HG03108 (cell line): ENCODE measurements around the gene YBX1.

Source experiments
- ATAC-seq: cut with Tn5 transposase; IDR thresholded peaks from one replicate; pipeline ENCODE4 v1.9.1; 2021; ENCODE audit warnings: moderate library complexity; ENCODE audit not compliant: unreplicated experiment

YBX1 gene

DNA sequence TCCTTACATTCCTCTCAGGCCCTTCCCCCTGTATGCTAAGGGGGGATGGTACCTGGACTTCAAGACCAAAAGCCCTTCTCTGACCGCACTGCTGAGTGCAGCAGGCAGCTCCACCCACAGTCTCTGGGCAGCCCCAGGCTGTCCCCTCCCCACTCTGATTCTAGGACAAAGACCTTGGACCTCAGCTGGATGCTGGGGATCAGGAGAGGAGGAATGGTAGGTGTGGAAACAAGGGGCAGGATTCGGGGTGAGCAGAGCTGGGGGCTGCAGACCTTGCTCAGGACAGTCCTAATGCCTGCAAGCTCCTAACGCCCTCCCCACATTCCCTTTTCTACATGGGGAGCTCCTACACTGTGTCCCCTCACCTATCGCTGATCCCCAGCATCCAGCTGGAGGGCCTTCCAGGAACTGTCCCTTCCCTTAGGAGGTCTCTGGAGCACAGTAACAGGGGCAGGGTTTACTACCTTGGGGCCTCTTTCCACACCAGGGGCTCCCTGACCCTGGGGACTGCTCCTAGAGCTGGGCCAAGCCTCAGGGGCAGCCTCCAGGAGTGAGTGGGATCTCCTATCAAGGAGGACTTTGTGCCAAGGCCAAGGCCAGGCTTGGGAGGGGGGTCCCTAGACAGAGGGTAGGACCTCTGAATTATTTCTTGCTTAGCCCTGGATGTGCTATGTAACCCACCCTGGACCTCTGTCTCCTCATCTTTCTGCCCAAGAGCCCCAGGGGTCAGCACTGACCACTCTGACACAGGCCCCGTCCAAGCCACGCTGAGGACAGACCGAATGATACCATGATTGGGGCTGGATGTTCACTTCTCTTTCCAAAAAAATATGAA is 52.2 kb downstream of the YBX1 start:
- ATAC-seq = no peak

DNA sequence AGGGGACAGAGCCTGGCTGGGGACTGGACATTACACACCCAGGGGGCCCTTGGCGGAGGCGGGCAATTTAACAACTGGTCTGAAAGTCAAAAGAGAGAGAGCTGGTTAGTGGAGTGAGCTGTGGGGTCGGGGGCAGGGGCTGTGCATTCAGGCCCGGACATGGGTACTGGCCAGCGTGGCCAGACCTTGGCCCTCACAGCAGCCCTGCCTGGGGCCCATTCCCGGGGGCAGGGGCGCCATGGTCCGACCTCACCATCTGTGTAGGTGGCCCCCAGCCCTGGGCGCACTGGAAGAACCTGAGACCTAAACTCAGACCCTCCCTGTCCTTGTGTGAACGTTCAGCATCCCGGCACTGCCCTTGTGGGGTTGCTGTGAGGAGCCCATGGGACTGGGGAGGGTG is 52.8 kb downstream of the YBX1 start:
- no peak for ATAC-seq

DNA sequence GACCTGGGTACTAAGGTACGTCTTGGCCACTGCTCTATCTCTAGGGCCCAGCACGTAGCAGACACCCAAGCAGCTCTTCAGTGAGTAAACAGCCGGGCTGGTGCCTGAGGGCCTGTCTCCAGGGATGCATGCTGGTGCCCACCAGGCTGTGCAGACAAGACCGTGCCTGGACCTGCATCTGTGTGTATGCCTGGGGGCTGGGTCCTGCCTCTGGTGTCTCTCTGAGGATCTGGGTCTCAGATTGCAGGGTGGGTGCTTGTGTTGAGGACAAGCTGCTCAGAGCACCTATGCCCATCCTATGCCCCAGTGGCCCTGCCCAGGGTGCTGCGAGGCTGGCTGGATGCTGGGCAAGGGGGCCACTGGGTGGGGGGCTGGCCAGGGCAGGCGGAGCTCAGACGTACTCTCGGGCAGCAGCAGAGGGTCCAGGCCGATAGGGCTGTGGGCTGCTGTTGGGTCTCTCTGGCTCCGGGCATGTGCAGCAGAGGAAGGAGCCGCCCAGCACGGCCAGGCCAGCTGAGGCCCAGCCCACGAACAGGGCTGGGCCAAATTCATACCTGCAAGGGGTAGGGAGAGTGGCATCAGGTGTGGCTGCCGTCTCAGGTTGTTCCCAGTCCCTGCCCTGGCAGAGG is 53.4 kb downstream of the YBX1 start:
- ATAC-seq = no peak

DNA sequence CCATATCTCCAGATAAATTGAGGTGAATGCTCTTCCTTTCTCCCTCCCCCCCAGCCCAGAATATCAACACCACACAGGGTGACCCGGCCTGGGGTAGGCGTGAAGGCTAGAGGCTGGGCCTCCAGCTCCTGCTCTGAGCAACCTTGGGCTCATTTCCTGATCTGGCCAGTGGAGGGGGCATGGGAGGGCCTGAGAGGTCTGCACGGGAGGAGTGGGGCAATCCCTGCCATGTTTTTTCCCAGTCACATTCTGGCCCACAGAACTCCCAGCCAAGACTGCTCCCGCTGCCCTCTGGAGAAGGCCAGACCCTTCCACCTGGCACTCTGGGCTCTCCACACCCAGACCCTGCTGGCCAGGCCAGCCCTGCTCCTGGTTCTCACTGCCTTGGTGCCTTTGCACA is 53.9 kb downstream of the YBX1 start:
- no peak for ATAC-seq

DNA sequence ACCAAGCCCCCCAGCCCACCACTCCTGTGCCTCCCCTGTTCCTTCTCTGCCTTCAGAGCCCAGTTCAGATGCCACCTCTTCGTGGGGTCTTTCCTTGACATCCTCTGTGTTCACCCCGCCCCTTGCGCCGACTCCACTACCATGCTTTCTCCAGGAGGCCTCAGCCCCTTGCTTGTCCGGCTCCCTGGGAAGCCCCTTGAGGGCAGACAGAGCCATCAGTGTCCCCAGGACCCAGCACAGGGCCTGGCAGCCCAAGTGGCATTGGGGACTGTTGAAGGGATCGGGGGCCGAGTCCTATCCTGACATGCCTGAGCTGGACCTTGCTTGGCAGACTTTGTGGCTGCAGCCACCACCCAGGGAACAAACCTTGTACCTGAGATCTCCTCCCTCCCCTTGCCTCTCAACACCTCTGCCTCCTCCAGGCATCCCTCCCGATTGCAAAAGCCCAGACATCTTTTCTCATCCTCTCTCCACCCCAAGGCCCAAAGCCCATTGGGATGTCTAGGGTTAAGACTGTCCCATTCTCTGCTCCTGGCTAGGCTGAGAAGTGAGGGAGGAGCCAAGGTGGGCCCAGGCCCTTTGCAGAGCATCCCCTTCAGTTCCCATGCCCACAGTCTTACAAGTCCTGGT is 54.5 kb downstream of the YBX1 start:
- ATAC-seq = no peak

DNA sequence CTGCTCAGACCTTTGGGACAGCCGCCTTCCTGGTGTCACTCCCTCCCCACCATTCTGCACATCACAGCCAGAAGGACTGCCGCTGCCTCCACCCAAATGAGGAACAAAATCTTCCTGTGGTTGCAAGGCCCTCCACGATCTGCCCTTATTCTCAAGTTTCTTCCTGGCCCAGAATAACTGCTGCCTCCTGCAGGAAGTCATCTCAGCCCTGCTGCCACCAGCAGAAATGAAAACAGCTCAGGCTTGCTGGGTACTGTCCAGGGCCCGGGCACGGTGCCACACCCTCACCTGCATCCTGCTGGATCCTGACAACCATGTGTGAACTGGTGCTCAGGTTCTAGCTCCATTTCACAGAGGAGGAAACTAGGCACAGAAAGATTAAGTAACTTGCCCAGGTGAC is 55.0 kb downstream of the YBX1 start:
- ATAC-seq = no peak

DNA sequence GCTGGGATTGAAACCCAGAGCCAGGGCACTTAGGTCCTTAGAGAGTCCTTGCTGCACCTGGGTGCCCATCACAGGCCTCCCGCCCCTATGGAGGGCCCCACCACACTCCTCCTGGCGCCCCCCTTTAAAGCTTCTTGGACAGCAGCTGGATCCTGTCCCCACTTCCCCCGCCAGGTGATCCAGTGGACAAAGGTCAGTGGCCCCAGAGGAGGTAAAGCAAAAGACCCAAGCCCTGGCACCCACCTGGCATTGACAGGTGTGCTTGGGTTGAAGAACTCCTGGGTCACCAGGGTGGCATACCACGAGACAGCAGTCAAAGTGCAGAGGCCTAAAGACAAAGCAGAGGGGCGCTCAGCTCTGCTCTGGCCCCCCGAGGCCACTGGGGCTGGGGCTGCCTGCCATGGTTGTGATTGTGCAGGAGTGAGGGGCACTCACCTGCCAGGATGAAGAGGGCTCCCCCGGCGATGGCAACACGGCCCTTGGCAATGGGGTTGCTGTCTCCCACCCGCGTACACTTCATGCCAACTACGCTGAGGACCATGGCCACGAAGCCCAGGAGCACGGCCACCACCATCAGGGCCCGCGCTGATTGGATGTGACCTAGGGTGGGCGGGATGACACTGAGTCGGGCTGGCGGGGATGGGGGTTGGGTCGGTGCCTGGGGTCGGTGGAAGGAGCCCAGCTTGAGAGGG is 55.9 kb downstream of the YBX1 start:
- no peak for ATAC-seq

DNA sequence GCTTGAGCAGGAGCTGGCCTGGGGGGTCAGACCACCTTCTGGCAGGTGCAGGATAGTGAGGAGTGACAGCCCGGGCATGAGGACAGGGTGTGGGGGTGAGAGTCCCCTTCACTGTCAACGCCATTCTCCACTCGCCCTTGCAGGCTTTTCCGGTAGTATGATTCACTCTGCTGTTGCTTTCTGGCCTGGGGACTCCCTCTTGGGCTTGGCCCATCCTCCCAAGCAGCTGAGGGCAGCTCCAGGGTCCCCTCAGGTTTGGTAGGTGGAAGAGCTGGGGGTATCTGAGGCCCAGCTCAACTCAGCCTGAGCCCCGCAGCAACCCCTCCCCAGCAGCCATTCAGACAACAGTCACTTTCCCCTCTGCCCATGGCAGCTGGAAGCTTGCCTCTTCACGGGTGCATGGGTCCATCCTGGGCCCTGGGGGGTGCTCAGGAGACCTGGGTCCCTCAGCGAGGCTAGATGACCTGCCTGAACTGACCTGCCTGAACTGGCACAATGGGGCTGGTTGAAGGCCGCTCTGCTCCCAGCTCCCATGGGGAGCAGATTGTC is 56.5 kb downstream of the YBX1 start:
- ATAC-seq = no peak

DNA sequence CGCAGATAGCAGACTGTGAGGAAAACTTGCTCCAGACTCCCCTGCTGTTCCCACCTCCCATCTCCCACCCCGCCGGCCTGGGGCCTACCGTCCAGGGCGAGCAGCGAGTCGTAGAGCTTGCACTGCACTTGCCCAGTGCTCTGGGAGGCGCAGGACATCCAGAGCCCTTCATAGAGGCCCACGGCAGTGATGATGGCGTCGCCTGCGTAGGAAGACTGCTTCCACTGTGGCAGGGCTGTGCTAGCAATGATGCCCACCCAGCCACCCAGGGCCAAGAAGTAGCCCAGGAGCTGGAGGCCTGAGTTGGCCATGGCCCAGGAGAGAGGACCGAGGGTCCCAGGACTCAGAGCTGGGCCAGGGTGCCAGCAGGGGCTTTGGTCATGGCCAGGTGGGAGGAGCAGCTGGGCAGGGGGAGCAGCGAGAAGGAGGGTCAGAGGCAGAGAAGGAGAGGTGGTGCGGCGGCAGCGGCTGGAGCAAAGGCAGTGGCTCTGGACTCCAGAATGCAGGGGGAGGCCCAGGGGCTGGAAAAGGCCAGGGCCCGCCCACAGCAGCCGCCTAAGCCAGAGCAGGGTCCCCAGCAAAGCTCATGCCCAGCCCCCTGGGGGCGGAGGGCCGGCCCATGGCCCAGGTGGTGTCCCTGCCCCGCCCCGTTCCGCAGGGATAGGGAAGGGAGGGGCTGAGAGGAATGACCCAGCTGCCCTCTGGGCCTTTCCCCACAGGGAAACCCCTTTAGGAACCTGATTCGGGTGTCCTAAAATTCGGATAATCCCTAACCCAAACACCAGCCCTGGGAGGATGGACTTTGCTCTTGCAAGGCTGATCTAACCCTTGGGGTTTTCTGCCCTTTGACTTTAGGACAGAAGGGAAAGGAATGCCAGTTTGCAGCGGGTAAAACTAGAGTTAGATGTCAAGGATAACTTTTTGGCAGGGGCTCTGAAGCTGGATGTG is 57.8 kb downstream of the YBX1 start, which contains the start of gene CLDN19:
TSS of gene CLDN19 (minus strand) at position 484 of the 948 bp plus-strand sequence. CDS start at position 311, 173 bp downstream.
- ATAC-seq = no peak

DNA sequence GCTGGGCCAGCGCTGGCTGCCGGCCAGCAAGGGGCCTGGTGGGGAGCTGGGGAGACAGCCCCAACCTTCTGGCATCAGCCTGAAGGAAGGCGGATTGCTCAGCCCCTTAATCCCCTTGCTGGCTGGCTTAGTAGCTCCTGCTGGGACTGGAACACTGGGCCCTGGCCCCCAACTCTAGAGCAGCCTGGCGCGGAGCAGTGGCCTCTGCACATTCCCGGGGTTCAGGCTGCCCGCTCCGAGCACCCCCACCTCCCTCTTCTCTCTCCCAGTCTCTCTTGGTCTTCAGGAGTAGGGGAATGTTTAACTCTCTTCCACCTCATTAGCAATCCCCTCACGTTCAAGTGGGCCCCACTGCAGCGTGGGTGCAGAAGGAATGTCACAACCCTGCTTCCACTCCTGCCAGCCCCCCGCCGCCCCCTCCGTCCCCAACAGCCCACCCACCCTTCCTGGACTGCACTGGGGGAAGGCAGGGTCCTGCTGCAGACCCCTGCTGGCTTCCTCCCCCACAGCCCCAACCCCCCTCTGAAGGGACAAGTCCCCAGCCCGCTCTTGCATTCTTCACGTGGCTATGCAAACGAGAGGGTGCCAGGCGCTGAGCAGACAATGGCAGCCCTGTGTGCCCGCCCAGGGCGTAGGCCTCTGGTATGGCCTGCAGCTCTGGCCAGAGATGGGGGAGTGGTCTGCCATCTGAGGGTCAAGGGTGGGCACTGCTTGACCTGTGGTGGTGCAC is 58.8 kb downstream of the YBX1 start:
- no peak for ATAC-seq

DNA sequence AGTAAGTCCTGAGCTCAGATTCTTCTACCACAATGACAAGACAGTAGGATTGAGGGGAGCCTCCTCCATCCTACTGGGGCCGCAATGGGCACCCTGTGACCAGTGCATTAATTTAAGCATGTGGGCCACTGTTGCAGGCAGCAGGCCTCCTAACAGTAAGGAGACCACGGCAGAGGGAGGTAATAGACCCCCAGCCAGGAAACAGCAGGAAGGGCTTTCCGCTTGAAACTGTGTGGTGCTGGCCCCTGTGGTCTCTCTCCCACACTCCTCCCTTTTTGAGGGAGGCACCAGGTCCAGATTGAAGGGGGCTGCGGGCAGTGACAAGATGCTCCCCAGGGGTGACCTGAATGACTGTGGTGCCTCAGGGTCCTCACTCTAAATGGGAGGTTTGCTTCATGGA is 59.5 kb downstream of the YBX1 start:
- no peak for ATAC-seq

DNA sequence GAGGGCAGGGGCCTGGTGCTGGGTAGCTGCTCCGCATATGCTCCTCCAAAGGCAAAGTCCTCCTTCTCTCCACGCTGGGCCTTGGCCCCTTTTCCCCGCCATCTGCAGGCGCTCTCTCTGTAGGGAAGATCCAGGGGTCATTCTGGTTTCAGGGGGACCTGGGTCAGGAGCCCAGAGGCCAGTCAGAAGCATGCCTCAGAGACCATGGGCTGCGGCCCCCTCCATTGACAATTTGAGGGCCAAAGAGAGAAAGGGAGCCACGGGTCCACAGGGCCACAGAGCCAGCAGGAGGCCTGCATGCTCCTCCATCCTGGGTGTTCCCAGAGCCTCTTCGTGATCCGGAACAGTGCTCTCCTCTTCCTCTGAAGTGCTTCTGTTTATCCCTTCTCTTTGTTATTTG is 59.9 kb downstream of the YBX1 start:
- no peak for ATAC-seq

DNA sequence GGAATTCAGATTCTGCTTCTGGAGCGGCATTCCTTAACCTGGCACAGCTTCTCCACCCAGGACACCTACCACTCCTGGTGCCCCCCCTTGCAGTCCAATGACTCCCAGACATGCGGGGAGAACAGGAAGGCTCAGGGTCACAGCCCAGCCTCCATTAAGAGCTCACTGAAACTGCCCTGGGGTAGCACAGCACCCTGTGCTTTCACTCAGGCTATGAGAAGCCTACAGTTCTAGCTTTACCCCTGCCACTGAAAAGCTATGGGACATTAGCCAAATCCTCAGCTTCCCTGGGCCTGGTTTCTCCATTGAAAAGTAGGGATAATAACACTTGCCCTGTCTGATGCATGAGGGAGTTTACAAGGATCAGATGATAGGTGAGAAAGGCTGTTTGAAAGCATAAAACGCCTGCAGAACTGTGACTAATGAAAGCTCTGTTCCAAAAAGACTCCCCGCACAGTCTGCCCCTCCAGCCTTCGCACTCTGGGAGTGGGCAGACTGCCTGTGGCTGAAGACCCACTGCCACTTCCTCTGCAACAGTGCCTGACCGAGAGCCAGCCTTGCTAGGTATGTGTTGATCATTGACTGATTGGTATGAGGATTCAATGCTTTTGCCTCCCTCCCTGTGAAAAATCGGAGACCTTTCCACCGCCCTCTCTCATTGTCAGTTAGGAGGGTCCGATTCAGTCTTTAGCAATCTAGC is 60.5 kb downstream of the YBX1 start:
- ATAC-seq = no peak

DNA sequence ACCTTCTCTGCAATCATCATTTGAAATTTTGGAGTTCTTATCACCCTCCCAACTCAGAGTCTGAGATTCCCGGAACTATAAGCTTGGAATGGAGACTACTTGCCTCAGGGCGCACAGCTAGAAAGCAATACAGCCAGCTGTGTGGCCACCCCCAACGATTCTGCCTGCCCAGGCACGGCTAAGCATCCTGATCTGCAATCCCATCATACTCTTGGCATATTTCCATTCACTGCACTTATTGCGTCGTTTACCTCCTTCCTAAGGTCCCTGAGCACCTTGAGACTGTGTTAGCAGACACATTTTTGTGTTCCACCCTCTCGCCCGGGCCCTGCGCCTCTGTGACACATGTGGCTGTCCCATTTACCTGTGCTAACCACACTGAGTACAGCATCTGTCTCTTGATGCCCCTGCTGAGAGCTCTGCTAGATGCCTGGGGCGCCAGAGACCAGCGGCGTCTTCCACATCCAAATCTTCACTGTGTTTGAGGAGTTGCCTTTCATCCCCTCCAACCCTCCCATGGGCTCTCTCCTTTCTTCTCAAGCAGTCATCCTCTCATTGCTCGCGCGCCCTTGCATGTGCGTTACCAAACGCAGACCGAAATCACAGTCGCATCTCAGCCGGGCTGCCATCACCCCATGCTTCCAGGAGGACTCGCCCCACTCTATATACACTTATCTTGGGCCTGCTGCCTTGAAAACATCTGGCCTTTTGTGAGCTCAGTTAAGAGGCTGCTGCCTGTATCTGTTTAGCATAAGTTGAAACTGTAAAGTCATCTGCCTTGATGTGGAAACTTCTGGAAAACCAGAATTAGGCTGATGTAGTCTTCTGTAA is 61.3 kb downstream of the YBX1 start:
- ATAC-seq = no peak

DNA sequence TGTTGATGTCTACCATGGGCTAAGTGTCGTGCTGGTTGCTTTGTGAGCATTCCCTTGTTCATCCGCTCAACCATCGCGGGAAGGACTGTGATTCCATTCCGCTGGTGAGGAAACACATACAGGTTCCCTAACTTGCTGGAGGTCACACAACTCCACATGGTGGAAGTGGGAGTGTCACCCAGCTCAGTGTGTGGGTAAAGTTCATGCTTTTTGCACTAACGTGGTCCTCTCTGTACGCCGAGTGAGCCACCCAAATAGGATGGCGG is 61.9 kb downstream of the YBX1 start:
- ATAC-seq = no peak

DNA sequence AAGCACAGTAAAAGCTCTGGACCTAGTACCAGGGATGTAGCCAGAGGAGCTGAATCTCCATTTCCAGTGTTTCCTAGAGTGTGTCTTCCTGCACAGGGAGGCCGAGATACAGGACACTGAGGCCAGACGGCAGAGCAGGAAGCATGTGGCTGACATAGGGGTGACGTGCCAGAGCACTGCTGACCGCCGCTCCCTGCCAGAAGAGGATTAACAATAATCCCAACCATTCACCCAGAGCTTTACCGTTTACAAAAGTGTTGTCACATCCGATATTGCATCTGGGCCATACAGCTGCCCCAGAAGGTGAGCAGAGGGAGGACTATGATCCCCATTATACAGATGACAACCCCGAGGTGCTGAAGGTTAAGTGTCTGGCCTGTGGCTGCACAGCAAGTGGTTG is 63.6 kb downstream of the YBX1 start:
- no peak for ATAC-seq

DNA sequence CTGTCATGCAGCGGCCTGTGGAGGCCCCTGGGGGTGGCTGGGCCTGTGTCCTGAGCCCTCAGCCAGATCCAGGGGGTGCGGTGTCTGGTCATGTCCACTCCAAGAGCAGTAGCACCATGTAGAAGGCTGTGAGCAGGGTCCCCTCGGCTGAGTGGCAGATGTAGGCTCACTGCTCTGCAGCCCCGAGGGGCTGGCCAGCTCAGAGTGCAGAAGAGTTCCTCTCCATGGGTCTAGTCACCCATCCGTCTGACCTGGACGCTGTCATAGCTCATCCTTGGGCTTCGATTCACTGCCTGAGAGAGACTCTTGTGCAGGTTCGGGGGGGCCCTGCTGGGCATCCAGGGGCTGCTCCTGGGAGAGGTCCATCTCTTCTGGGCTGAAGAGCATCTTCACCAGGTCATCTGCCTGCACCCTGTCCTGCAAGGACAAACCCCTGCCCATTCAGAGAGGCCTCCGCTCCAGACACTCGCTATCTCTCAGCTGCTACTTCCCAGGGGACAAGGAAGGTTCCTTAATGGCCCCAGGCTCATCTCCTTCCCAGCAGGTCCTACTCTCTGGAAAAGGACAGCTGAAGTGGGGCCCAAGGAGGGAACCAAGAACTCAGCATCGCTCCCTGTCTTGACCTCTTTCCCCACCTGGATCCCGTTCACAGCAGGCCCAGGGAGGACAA is 64.4 kb downstream of the YBX1 start:
- no peak for ATAC-seq

DNA sequence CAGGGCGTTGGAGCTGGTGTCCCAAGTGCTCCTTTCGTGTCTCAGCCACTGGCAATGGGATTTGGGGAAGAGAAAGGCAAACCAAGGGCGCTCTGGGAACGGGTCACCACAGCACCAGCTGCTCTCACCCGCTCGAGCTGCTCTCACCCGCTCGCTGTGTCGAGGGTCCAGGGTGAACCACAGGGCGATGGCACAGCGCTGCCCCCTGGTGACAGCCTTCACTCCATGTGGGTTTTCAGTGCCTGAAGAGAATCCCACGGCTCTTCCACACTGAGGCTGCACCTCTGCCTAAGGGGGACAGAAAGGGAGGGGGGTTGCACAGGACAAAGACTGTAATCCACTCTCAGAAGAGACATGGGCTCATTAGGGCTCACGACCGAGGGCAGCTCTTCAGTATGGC is 64.9 kb downstream of the YBX1 start:
- ATAC-seq = no peak
